DND-41 (cell line): ENCODE results near the gene PRRX1.

ENCODE experiments used
- CTCF ChIP-seq: IDR thresholded peaks from 2 replicates; pipeline ENCODE4 v1.5.1; 2012; ENCODE audit warnings: borderline replicate concordance, low read length, moderate library complexity, mild to moderate bottlenecking; ENCODE audit not compliant: poor library complexity, severe bottlenecking; ENCODE audit errors: extremely low read depth
- EZH2 ChIP-seq: IDR thresholded peaks from 3 replicates; pipeline ENCODE4 v1.6.1; 2012; ENCODE audit warnings: borderline replicate concordance, low read depth, mild to moderate bottlenecking, moderate library complexity, low read length, inconsistent platforms; ENCODE audit not compliant: severe bottlenecking

GRCh38 chr1:170770254-170770653 lies 106.3 kb downstream of the PRRX1 start:
- TF ChIP-seq CTCF (no peak), EZH2 (no peak)
